ENCODE measurements around the gene DRC1.

The DRC1 gene

DNA sequence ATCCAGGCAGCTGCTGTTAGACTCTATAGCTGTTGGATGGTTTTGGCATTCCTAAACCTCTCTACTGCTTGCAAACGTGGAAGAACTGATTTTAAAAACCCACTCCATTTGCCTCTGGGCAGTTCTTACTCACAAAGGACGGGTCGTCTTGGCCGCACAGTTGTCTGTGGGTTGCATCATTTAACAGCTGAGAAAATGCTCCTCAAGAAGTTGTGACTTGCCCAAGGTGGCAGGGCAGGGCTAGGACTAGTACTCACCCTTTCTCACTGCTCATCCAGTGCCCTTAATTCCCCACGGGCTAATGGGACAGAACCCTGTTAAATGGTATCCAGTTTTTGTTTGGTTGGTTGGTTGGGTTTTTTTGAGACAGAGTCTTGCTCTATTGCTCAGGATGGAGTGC lies 997 bp upstream of the DRC1 start:
- no peak for DNase-seq

GRCh38 chr2:26407526-26407925 lies 5.8 kb downstream of the DRC1 start:
- DNase-seq = no peak

DNA sequence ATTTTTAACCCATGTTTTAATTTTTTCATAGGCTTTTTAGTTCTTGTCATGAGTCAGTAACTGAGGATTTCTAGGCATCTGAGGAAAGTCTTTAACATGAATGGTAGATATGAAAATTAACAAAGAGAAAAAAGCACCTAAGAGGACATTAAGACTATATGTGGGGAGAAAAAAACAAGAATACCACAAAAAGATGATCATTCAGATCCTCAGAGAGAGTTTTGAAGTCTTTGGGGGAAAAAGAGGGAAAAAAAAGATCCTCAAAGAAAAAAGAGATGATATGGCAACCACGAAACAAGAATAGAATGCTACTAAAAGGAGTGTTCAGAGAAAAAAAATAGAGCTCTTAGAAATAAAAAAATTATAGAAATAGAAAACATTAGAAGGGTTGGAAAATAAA lies 8.1 kb downstream of the DRC1 start:
- DNase-seq = no peak

GRCh38 chr2:26410764-26411243 lies 9.1 kb downstream of the DRC1 start:
- no peak for DNase-seq

GRCh38 chr2:26411419-26411818 lies 9.7 kb downstream of the DRC1 start:
- DNase-seq = no peak

DNA sequence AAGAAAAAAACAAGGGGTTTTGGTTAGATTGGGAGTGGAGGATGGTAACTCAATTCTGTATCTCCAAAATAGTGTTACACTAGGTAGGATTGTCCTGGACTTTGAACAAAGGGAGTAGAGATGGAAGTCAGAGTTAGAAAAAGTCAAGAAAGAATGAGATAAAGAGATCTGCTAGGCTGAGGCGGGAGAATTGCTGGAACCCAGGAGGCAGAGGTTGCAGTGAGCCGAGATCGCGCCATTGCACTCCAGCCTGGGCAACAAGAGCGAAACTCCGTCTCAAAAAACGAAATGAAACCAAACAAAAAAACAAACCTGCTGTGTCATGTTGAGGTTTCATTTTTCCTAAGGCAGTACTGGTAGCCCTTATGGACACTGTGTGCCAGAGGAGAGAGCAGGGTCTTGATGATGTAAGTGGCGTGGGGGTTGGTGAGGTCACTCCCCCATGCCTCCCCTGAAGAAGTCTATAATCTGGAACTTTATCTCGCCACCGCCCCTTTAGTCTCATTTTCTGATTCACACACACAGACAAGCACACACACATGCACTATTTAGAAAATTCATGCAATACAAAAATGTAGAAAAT lies 10.5 kb downstream of the DRC1 start:
- no peak for DNase-seq

DNA sequence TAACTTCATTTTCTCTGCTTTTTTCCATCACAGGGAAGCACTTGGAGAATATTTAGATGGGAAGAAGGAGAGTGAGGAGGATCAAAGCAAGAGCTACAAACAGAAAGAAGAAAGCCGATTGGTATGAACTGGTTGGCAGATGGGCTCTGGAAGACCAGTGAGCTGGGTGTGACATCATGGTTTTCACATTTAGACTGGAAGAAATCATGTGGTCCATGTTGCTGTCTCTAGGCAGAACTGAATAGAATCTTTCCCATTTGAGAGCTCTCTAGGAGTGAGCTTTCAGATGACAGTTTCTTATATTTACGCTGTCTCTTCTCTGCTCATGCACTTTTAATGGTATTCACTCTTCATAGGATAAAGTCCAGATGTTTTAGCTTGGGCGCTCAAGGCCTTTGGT lies 12.6 kb downstream of the DRC1 start:
- no peak for DNase-seq

DNA sequence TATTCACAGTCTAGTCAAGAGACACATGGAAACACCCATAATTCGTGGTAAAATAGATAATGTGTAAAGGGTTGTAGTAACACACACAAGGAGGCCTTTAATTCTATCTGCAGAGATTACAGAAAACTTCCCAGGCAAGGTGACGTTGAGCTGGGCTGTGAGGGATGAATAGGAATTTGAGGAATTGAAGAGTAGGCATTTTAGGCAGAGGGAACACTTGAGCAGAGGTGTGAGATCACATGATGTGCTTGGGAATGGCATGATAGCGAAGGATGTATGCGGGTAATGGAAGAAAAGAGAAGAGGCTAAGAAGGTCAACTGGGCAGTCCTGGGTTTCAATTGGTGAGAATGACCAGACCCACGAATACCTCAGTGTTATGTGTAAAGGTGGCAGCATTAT lies 20.2 kb downstream of the DRC1 start:
- DNase-seq = no peak

DNA sequence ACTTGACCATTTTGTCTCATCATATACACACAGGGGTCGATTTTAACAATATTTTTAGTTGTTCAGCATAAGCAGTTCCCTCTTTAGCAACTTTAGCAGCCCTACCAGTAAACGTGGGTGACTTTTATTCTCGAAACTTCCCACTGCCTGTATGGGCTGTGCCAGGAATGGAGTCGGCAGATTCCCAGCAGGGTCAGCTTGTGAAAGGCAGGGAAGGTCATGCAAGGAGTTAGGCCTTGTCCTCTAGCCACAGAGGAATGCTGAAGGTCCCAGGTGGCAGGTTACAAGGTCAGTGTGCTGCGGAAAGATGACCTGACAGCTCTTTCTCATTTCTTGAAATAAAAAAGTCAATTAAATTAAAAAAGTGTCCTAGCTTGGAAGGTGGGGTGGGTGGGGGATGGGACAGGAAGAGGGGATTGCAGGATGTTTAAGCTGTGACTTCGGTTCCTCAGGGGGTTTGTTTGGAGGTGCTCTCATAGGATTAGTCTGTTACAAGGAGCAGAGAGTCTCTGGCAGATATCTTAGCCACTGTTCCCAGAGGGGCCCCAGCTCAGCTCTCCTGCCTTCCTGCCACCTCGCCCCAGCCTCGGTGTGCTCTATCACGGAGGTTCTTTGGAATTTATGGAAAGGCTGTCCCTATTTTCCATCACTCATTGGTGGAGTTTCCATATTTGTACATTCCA lies 21.4 kb downstream of the DRC1 start:
- DNase-seq = no peak

DNA sequence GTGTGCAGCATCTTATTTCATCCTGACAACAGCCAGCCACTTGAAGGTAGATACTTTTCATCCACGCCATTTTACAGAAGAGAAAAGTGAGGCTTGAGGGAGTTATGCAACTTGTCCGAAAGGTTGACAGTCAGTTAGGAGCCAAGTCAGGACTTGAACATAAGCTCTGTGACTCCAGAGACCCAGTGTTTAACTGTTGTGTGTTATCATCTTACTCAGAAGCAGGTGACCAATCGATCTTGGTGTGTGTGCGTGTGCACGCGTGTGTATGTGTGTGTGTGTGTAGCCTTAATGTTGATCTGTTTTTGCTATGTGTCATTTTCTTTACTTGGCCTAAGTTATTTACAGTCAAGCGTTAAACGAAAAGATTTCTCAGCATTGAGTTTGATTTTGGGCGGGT lies 22.0 kb downstream of the DRC1 start:
- DNase-seq = no peak

DNA sequence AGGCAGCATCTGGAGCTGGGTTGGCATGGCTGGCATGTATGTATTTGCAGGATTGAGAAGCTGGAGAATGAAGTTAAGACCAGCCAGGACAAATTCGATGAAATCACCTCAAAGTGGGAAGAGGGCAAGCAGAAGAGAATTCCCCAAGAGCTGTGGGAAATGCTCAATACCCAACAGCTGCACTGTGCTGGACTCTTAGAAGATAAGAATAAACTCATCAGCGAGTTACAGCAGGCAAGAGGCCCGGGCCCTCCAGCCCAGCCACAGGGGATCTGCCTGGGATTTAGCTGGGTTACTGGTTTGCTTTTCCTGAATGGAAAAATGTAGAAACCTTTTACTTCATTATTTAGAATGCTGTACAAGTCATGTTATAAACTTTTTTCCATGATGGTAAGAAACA lies 22.5 kb downstream of the DRC1 start:
- no peak for DNase-seq

DNA sequence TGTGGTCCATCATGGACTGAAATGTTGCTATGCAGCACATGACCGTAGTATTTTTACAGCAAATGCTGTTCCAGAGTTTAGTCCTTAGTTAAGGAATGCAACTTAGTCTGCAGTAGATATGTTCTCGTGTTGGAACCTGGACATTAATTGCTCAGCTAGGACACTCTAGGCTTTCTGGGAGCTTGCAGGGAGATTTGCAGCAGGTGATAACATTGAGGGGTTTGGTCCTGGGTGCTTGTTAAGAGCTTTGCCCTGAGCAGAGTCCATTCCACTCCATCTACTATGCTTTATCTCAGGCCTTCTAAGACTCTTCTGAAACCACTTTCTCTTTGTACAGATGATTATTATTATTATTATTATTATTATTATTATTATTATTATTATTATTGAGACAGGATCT lies 27.1 kb downstream of the DRC1 start:
- no peak for DNase-seq

DNA sequence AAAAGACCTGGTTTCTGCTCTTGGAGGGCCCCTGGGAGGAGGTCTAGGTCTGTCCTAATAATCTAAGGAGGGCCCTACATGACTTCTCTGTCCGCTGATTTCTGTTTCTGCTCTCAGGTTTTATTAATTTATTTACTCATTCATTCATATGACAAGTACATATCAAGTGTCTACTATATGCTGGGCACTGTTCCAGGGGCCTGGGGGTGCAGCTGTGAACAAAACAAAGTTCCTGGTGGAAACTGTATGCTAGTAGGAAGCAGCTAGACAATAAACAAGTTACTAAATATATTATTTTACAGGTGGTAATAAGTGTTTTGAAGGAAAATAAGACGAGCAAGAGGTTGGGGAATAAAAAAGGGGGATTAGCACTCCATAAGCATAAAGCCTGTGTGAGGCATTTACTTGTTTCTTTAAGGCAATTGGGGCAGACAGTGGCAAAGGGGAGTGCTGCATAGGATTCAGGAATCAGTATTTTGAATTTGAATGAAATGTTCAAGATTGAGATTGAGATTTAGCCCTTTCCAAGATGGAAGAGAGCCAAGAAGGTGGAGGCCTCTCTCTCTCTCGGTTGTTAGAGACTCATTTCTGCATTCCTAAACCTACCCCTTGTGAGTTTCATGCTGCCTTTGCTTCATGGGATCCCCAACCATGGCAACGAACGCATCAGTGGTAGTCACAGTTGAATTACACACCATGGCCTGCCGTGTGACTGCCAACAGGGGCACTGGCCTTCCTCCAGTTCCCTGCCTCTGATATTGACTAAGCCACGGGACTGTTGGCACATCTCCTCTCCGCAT lies 28.3 kb downstream of the DRC1 start:
- DNase-seq = no peak

DNA sequence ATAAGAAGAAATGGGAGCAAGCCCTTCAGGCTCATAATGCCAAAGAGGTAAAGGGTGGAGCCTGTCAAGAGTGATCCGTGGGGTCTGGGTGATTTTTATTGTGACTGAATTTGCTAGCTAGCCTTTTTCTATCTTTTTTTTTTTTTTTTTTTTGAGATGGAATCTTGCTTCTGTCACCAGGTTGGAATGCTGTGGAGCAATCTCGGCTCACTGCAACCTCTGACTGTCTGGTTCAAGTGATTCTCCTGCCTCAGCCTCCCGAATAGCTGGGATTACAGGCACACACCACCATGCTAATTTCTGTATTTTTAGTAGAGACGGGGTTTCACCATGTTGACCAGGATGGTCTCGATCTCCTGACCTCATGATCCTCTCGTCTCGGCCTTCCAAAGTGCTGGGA lies 29.1 kb downstream of the DRC1 start:
- no peak for DNase-seq

- DNase-seq = no peak
Measured at GRCh38 chr2:26432363-26432762, 30.6 kb downstream of the DRC1 start.

GRCh38 chr2:26432859-26433258 lies 31.1 kb downstream of the DRC1 start:
- DNase-seq = no peak

DNA sequence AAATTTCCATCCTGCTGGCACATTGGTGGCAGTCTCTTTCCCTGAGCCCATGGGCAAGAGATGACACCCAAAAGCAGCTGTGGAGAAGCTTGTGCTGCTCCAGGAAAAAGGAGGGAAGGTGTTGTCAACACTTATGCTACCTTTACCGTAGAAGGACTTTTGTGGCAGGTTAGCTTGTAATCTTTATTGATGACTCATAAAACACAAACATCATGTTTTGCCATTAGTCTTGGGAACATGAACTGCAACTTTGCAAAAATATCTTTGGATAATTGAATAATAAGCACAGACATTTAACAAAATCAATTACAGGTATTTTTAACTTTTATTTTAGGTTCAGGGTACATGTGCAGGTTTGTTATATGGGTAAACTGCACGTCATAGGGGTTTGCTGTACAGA lies 33.4 kb downstream of the DRC1 start:
- no peak for DNase-seq

- DNase-seq = no peak
Measured at GRCh38 chr2:26438526-26438925, 36.8 kb downstream of the DRC1 start.

DNA sequence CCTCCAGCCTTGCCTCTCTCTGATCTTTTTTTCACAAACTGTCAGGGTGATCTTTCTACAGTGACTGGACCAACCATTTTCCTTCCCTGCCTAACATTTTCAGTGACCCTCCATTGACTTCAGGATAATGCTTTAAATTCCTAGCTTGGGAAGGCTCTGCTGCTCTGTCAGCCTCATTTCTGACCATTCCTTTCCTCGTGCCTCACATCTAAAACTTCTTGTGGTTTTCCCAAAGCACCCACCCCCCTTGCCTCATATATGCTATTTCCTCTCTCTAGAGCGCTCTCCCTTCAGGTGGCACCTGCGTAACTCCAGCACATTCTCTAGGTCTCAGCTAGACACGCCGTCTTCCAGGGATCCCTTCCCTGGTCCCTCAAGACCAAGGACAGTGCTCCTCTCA lies 37.2 kb downstream of the DRC1 start:
- no peak for DNase-seq

DNA sequence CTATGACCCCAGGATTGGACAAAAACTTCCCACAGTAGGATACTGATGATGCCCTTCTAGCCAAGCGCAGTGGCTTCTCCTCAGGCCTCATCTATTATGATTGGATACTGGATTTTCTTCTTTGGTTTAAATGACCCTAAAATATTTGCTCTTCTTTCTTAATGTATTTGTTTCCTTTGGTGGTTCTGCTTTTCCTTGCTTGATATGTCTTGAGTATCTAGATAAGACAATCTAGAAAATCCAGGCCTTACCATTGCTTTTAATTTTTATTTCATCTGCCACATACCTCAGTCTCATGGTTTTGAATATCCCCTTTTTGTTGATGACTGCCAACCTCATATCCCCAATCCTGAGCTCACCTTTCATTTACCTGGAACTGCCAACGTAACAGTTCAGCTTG lies 40.6 kb downstream of the DRC1 start:
- DNase-seq = no peak

DNA sequence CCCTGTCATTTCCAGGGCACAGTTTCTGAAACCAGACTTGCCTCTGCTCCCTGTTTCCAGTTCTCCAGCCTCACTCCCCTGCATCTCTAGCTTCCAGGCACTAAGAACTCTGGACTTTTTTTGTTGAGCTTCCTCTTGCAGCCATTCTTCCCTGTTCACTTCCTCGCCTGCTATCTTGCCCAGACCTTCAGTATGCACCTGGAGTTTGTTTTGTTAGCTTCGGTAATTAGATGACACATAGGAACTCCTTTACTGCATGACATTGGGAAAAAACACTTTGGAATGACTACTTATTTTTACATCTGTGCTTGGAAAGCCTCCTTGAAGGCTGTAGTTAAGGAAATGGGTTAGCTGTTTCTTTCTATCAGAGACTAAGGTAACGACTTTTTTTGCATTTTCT lies 41.0 kb downstream of the DRC1 start:
- no peak for DNase-seq

DNA sequence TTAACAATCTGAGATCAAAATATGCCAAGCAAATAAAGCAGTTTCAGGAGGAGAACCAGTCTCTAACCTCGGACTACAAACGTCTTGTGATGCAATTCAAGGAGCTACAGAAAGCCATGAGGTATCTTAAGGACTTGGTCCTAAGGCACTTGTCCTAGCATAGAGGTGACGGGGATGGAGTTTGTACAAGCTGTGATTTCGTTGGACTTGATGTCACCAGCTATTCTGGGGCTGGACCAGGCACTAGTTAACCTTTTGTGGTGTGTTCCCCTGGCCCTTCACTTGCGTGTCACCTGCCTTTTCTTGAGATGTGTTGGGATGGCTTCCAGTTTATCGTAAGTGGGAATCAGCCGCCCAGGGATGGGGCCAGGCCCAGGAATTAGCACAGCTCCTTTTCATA lies 42.5 kb downstream of the DRC1 start:
- DNase-seq = no peak

DNA sequence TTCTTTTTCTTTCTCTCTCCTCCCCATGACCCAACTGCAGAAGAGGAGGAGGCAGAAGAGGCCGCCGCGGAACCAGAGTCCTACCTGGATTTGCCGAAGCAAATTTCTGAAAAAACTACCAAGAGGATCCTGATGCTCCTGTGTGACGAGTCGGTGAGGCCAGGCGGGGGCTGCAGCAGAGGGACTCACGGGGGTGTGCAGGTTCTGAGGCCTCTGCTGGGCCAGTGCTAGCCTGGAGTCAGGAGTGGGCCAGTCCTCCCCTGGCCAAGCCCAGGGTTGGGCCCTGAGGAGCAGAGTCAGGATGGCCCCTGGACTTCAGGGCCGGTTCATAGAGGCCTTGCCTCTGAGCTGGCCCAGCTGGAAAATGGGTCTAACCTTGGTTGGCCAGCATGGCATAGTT lies 46.9 kb downstream of the DRC1 start:
- no peak for DNase-seq
